ENCODE measurements around the gene TXNRD3.

The TXNRD3 gene

DNA sequence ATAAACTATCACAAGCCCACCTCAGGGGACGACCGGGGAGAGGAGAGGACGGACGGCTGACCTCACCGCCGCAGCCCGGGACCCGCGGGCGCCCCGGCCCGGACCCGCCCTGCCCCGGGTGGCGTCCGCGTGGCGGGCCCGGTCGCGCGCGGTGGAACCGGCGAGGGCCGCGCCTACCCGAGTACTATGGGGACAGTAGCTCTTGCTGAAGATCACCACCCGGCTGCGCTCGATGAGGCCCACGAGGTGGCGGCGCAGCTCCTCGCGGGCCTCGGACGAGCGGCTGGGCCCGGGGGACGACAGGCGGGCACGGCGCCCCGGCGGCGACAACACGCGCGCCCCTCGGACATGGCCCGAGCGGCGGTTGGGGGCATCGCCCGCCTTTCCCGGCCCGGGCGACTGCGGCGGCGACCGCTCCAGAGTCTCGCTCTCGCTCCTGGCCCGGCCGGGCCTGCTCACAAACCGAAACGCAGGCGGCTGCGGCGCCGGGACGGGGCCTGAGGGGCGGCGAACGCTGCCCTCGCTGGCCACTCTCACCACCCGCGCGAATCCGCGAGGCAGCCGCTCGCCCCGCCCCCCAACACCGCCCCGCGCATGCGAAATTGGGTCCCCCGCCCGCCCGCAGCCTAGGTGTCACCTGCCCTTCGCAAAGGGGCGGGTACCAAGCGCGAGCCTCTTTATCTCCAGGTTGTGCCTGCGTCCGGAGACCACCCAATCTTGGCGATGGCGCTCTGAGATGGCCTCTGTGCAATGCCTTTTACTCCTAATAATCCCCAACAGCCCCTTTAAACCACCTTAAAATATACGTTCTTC, at the start of gene TXNRD3:
Gene TXNRD3 (minus strand): TSS at position 554 of the 813 bp plus-strand sequence.
- DNase-seq, result peak; percentile 57 to 74 (median 72)

- DNase-seq, result peak; percentile 90 to 98 (median 96)
Observed at GRCh38 chr3:126703512-126704493, 48.9 kb upstream of the TXNRD3 start, which contains the start of gene CHCHD6. Gene CHCHD6, plus strand, starts transcription at chr3:126704240. Its CDS starts 73 bp downstream, at chr3:126704313.

DNA sequence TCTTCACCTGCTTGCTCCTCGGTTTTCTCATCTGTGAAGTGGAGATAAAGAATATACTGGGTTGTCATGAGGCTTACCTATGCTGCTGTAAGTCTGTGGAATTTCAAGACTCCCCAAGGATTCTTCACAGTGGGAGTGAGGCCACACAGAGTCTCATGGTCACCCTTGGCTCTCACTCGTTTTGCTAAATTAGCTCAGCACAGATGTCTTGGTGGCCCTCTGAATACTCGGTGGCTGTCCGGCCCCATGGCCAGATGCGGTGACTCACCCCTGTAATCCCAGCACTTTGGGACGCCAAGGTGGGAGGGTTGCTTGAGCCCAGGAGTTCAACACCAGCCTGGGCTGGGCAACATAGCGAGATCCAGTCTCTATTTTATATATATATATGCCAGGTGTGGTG, 44.1 kb upstream of the TXNRD3 start:
- DNase-seq, result no peak

DNA sequence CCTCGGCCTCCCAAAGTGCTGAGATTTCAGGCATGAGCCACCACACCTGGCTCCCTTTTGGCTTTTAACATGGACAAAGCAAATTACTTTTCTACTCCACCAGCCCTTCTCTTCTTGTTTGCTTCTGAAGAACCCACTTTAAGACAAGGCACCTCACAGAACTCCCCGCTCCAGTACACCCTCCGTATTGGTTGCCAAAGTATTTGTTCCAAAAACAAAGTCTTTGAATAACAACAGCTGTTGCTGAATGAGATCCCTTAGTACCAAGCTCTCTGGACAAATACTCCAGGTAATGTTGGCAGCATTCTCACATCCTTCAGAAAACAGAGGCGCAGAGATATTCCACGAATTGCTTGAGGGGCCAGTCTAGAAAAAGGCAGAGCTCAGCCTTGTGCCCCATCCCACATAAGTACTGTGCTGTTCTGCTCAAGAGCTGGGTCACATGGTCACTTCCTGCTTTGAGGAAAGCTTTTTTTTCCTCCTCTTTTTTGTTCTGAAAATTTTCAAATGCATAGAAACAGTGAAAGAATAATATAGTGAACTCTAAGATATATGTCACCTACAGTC, 41.9 kb upstream of the TXNRD3 start:
- DNase-seq, result no peak

- no peak for DNase-seq
Observed at GRCh38 chr3:126693921-126694320, 39.0 kb upstream of the TXNRD3 start.

DNA sequence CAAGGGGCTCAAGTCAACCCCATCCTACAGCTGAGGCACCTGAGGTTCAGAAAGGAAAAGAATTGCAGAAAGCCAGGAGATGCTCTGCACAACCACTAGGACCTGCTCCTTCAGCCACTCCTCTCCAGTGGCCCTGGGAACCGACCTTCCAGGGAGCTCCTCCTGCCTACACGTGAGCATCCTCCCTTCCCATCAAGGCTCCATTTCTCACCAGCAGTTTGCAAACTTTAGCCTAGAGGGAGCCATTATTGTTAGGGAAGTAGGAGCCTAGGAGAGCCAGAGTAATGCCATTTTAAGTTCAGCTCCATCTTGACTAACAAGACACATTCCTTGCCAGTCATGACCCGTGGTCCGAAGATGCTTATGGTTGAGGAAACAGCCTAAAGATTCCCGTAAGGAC, 37.9 kb upstream of the TXNRD3 start:
- DNase-seq, result no peak

DNA sequence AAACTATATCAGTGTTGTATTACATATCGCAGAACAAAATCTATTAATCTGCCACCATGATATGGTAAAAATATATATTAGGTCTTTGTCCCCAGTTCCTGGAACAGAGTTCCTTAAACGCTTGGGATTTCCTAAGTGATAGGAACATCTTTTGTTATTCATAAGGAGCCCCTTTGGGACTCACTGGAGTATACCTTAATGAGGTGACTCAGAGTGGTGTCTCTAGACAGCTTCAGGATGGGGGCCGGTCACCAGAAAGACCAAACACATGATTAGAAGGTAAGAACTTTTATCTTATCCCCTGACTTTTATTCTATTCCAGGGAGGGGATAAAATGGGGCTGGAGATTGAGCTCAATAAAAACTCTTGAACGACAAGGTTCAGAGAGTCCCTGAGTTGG, 36.8 kb upstream of the TXNRD3 start:
- no peak for DNase-seq

DNA sequence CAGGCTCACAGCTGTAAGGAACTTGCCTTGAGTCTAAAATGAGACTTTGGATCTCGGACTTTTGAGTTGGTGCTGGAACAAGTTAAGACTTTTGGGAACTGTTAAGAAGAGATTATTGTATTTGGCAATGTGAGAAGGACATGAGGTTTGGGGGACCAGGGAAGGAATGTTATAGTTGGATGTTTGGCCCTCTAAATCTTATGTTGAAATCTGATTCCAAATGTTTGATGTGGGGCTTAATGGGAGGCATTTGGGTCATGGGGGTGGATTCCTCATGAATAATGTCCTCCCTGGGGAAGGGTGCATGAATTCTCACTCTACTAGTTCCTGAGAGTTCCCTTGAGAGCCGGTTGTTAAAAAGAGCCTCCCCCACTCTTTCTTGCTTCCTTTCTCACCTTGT, 30.6 kb upstream of the TXNRD3 start:
- no peak for DNase-seq

DNA sequence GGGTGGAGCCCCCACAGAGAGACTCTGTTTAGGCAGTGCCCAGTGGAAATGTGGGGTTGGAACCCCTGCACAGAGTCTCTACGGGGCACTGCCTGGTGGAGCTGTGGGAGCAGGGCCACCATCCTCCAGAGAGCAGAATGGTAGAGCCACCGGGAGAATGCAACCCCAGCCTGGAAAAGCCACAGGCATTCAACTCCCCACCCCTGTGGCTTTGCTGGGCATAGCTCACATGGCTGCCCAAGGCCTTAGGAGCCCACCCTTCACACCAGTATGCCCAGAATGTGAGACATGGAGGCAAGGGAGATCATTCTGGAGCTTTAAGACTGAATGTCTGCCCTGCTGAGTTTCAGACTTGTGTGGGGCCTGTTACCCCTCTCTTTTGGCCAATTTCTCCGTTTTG, 30.1 kb upstream of the TXNRD3 start:
- no peak for DNase-seq

- no peak for DNase-seq
Observed at GRCh38 chr3:126684218-126684751, 29.4 kb upstream of the TXNRD3 start.

DNA sequence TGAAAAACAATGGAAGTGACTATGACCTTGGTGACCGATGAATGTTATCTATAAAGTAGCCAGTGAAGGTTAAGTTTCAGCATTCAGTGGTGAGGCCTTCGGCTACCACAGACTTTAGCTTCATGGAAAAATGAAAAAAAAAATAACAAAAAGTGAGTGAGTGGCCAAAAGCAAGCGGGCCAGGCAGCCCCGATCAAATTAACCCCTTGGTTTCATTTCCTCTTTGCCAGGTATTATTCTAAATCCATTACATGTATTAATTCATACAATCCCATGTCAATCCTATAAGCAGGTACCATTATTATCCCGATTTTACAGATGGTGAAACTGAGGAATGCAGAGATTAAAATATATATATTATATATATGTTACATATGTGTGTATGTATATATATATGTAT, 28.1 kb upstream of the TXNRD3 start:
- no peak for DNase-seq

DNA sequence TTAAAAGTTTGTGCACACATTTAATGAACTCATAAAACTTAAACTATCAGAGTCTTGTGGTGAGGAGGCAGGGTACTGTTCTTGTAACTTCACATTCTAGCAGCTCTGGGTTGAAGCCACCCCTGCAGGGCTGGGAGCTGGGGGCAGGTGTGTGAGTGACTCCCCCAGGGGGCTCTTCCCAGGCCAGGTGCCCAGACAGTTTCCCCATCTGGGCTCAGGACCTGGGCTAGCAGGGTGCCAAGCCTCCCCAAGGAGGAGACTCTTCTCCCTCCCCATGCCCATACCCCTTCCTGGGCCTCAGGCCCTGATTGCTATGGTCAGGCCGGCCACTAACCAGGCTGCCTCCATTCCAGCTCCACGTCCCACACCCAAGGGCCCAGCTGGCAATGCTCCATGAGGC, 27.1 kb upstream of the TXNRD3 start:
- DNase-seq, result no peak

DNA sequence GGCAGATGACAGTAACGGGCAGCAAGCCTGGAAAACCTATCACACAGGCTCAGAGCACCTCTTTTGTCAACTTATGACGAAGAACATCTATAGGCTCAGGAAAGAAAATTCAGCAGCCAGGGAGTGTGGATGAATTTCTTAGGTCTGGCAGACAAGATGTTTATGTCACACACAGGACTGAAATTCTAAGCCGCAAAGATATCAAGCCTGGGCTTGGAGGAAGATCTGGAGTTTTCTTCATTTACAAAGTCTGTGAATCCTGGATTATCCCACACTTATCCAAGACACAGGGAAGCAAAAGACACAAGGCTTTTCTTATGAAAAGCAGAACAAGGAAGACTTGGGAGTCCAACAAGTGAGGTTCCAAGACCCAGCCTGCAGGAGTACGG, 25.7 kb upstream of the TXNRD3 start:
- DNase-seq, result no peak

GRCh38 chr3:126679831-126680666, 25.1 kb upstream of the TXNRD3 start:
- DNase-seq, result no peak

GRCh38 chr3:126679318-126679751, 24.4 kb upstream of the TXNRD3 start:
- DNase-seq, result peak; percentile 30 to 74 (median 66)

- DNase-seq, result no peak
Observed at GRCh38 chr3:126678693-126679317, 23.9 kb upstream of the TXNRD3 start.

DNA sequence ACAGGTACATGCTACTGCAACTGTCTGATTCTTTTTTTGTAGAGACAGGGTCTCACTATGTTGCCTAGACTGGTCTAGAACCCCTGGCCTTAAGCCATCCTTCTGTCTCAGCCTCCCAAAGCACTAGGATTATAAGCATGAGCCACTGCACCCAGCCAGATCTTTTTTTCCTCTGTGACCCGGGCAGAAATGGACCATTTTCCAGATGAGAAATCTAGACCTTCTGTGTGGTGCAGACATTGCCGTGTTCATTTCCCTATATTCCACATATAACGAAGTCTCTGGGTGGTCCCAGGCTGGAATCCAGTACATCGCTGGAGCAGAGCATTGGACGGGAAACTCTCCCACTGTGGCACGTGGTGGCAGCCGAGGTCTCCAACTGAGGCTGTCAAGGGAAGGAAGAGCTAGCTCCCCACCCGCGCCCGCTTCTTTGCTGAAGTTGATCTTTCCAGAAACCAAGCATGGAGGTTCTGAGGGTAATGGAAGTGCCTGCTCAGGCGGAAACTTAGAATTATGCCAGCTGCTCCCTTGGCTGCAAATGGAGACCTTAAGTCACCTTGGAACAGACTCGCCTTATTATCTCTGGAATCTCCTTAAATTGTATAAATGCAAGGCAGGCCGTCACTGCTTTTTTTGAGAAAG, 23.1 kb upstream of the TXNRD3 start:
- no peak for DNase-seq

- no peak for DNase-seq
Observed at GRCh38 chr3:126676919-126677705, 22.2 kb upstream of the TXNRD3 start.

DNA sequence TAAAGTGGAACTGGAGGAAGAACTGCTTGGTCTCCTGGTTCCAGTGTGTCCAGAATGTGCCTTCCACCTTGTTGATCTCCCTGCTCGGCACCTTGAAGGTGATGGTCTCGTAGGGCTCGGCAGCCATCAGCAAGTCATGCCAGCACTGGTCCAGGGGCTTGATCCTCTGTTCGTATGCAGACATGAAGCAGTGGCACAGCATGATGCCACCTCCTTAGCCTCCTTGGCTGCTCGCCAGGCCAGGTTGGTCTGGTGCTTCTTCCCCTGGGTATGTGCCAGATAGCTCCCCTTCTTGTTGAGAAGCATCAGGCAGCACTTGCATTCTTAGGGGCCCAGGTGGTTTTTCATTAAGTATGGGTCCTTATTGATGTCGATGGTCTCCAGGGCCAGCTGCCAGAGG, 17.8 kb upstream of the TXNRD3 start:
- DNase-seq, result no peak

- DNase-seq, result no peak
Observed at GRCh38 chr3:126672340-126672739, 17.4 kb upstream of the TXNRD3 start.
